ENCODE data around the gene MEF2B.

MEF2B gene

DNA sequence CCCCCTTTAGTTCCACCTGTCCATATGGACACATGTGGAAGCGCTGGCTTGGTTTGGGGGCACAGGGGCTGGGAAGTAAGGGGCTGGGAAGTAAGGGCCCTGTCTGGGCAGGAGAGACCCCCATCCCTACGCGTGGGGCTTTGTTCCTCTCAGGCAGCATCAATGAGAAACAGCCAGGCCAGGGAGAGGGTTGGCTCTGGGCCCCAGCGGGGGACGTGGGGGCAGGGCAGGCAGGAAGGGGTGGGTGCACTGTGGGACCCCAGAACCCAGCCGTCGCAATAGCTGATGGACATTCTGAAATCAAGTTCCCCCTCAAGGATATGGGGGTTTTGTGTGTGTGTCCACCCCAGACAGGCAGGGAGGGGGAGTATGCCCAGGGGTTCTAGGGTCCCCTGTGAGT is 42.9 kb upstream of the MEF2B start:
- TF ChIP-seq CTCF (IDR thresholded peaks at IDR 0.05; ENCODE audit: low read depth, low read length) = no peak
- no peak overlapping the region for H3K4me3 ChIP-seq (ENCODE audit: low read depth, low read length)

DNA sequence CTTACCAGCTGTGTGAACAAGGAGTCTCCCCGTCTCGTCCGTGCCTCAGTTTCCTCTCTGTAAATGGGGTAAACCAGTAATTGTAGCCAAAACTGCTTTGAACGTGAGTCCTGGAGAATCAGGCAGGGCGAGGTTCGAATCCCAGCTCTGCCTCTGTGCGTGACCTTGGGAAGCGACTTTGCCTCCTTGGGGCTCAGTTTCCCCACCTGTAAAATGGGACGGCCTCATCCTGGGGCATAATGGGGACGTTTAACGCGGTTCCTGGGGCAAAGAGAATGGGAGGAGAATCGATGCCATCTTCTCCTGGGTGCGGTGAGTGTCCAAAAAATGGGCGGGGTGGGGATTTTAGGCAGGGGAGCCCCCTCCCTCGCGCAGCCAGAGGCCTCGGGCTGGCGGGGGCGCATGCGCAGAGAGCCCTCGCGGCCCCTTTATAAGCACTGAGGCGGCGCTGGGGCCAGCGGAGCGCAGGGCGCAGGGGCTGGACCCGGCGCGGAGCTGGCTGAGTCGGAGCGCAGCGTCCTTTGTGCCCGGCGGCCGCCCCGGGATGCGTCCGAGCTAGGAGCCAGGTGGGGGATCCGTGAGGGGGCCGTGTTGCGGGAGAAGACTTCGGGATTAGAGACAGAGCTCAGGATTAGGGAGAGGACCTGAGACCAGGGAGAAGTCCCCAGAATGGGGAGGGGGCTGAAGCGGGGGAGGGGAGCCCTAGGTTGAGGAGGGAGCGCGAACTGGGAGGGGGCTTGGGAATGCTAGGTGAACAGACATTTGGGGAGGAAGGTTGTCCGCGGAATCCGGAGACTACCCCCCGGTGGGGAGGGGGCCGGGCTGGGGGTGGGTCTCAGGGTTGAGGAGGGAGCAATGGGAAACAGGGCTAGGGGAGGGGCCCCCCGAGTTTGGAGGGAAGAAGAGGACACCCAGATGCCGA is 41.7 kb upstream of the MEF2B start, which contains the start of gene NCAN:
Gene NCAN (plus strand): TSS at position 460 of the 922 bp plus-strand sequence. CDS start 4,996 bp downstream, outside the sequence.
- no peak for TF ChIP-seq CTCF (IDR thresholded peaks at IDR 0.05; ENCODE audit: low read depth, low read length)
- H3K4me3 ChIP-seq (ENCODE audit: low read depth, low read length) = no peak within 1 kb of the TSS

DNA sequence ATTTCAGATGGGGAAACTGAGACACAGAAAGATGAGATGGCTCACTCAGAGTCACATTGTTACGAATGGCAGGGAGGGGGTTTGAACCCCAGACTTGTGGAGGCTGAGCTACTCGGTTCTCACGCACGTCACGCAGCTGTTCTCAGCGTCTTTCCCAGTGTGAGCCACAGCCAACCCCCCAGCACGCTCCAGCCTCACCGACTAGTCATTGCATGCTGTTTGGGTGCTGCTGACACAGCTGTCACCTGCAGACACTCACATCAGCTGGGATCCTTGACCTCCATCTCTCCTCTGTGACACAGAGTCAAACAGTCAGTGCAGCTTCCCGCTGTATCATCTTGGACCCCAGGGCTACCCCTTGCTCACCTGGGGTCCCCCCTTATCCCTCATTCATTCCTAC is 39.3 kb upstream of the MEF2B start:
- TF ChIP-seq CTCF (IDR thresholded peaks at IDR 0.05; ENCODE audit: low read depth, low read length) = no peak
- H3K4me3 ChIP-seq (ENCODE audit: low read depth, low read length) = no peak overlapping the region

DNA sequence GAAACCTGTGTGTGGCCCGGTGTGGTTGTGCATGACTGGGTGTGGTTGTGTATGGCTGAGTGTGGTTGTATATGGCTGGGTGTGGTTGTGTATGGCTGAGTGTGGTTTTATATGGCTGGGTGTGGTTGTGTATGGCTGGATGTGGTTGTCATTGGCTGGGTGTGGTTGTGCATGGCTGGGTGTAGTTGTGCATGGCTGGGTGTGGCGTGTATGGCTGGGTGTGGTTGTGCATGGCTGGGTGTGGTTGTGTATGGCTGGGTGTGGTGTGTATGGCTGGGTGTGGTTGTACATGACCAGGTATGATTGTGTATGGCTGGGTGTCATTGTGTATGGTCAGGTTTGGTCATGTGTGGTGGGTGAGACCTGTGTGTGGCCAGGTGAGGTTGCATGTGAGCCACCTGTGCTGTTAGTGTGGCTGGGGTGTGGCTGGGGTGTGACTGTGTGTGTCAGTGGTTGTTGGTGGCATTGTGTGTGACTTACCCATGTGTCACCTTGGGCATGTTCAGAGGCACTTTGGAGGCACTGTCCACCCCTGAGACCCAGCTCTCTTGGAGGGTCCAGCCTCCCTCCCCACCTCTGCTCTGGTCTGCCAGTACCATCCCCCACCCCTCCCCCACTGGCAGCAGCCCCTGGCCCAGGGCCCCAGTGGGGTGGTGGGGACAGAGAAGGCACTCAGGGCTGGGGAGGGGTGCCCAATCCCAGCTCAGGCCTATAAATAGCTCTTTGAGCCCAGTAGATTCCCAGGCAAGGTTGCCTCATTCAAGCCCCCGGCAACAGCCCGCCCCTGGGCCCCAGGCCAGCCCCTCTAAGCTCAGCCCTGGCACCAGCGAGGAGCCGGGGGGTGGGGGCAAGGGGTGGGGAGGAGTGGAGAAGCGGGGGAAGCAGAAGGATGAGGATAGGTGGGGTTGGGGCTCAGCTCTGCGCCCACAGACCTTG is 37.8 kb upstream of the MEF2B start:
- no peak overlapping the region for H3K4me3 ChIP-seq (ENCODE audit: low read depth, low read length)
- no peak for TF ChIP-seq CTCF (IDR thresholded peaks at IDR 0.05; ENCODE audit: low read depth, low read length)

DNA sequence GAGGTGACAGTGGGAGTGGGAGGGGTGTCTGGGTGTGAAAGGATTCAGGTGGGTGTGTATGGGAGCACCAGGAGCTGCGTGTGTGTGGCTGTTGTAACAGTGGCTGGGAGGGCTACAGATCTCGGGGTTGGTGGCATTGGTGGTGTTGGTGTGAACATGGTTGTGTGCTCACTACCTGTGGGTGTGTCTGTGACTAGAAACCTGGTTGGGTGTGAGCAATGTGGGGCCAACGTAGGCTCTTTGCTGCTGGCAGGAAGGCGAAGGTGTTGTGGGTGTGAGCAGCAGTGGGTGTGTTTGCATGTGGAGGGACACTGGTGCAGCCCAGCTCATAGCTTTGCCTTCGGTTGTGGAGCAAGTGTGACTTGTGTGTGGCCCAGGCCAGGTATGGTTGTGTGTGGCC is 36.9 kb upstream of the MEF2B start:
- TF ChIP-seq CTCF (IDR thresholded peaks at IDR 0.05; ENCODE audit: low read depth, low read length) = no peak

DNA sequence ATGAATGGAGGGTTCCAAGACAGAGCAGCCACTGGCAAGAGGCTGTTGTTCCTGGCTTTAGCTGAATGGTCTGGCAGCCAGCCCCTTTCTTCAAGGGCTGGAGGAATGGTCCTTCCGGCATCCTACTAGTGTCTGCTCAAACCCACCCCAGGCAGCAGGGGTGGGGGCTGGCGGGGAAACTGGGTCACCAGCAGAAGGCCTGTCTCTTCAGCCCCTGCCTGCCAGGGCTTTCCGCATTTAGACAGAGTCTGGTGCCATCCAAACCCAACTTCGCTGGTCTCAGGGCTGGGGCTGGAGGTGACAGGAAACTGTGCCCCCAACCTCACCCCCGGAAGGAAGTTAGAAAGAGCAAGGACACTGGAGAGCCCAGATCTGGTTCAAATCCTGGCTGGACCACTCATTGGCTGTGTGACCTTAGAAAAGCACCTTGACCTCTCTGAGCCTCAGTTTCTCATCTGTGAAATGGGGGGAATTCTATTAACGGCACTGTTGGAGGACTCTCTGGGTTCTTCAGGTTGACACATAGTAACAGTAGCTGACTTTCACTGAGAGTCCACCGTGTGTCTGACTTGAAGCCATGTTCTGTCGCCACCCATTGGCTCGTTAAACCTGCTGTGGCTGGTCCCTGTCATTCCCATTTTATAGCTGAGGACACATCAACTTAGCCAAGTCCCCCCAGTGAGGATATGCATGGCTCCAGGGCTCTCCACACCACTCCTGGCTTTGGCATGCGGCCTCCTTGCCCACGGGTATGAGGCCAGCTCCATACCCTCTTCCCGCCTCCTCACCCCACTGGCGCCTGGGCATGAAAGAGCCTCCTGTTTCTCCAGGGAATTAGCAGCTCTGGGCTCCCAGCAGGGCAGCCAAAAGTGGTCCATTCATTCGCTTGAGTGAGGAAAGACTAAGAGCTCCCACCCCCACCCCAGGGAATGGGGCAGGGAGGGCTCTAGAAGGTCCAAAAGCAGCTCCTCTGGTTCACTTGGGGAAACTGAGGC is 35.6 kb upstream of the MEF2B start:
- no peak for TF ChIP-seq CTCF (IDR thresholded peaks at IDR 0.05; ENCODE audit: low read depth, low read length)
- no peak overlapping the region for H3K4me3 ChIP-seq (ENCODE audit: low read depth, low read length)

More for the DNA sequence above, 36.9 kb upstream of the MEF2B start:
- H3K4me3 ChIP-seq (ENCODE audit: low read depth, low read length) = no peak overlapping the region
